Measurements from ENCODE around the gene SSX2.
"Not testable (repeated sequence)": the region's sequence is repeated elsewhere in the genome, so short reads cannot be mapped to it uniquely, and the experiment has no call there.

DNA sequence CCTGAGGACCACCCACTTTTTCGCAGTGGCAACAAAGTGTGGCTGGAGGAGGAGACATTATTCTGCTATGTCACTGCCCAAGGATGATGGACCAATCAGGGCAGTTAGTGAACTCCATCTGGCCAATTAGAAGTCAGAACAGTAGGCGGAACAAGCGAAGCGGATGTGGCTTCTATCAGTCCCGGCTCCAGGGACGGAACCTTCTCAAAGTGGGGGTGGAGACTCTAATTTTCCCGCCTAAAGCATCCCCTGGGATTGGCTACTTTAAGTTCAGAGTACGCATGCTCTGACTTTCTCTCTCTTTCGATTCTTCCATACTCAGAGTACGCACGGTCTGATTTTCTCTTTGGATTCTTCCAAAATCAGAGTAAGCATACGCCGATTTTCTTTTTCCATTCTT, 44.0 kb upstream of the SSX2 start, which contains the start of gene SSX2B:
- TF ChIP-seq, protein P1, sequence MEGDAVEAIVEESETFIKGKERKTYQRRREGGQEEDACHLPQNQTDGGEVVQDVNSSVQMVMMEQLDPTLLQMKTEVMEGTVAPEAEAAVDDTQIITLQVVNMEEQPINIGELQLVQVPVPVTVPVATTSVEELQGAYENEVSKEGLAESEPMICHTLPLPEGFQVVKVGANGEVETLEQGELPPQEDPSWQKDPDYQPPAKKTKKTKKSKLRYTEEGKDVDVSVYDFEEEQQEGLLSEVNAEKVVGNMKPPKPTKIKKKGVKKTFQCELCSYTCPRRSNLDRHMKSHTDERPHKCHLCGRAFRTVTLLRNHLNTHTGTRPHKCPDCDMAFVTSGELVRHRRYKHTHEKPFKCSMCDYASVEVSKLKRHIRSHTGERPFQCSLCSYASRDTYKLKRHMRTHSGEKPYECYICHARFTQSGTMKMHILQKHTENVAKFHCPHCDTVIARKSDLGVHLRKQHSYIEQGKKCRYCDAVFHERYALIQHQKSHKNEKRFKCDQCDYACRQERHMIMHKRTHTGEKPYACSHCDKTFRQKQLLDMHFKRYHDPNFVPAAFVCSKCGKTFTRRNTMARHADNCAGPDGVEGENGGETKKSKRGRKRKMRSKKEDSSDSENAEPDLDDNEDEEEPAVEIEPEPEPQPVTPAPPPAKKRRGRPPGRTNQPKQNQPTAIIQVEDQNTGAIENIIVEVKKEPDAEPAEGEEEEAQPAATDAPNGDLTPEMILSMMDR (IDR thresholded peaks at IDR 0.05; ENCODE audit: poor library complexity): not testable (repeated sequence)
- not testable (repeated sequence) for TF ChIP-seq EZH2 (IDR thresholded peaks at IDR 0.05; ENCODE audit: borderline replicate concordance); EZH2phosphoT487 (IDR thresholded peaks at IDR 0.05; ENCODE audit: low read depth, severe bottlenecking, unreplicated experiment)

Measured in hepatocyte (in vitro differentiated cells).